ENCODE measurements around the gene GJA5. TPM values are rescaled to one million over a fixed set of nuclear protein-coding genes. Genes with fewer than 3 reads are reported as not detected.
"Not testable (repeated sequence)": the region's sequence is repeated elsewhere in the genome, so short reads cannot be mapped to it uniquely, and the experiment has no call there.

The GJA5 gene
- total and polyA plus RNA-seq, 2 experiments from 2014 or later: 1.9 to 2.3 TPM

DNA sequence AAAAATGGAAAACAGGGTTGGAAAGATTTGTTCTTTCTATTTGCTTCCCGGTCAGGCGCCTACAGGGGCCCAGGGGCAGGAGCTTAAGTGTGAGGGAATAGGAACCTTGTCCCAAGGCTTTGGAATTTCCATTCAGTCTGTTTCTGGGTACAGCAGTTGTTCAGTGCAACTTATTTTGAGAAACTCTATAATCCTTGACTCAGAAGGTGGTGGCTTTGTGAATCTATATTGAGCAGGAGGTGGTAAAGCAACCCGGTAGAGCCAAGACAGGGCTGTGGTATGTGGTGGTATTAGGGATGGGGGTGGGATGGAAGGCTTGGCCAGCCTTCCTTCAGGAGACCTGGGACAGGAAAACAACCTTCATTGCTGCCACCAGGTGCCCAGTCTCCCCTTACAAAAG lies 20.0 kb downstream of the GJA5 start:
- no peaks in the 10 kb centered on the region for H3K9me3 ChIP-seq (ENCODE audit: low read depth)
- no peaks in the 10 kb centered on the region for H3K79me2 ChIP-seq (ENCODE audit: insufficient read depth)
- H3K4me1 ChIP-seq (ENCODE audit: insufficient read depth): no peaks in the 10 kb centered on the region
- no peaks in the 10 kb centered on the region for H3K27me3 ChIP-seq (replicated peaks; ENCODE audit: insufficient read depth)
- 50 to 72% methylated on average over 3 of the region's 3 CpGs for WGBS, 2 experiments (ENCODE audit: low coverage in 1 of 2, low lambda C conversion rate in 2 of 2, missing lambda C conversion rate in 2 of 2)
- no peak overlapping the region for H3K4me2 ChIP-seq (ENCODE audit: unreplicated experiment)
- no peak overlapping the region for H3K4me3 ChIP-seq
- TF ChIP-seq EZH2phosphoT487 (IDR thresholded peaks at IDR 0.05; ENCODE audit: insufficient read depth, low read depth): no peak
- no peak for TF ChIP-seq EZH2 (IDR thresholded peaks at IDR 0.05; ENCODE audit: insufficient read depth, poor library complexity, severe bottlenecking)
- H3K27ac ChIP-seq: no peak overlapping the region
- H3K9ac ChIP-seq: no peak overlapping the region
- H3K36me3 ChIP-seq (ENCODE audit: low read depth): no peaks in the 10 kb centered on the region
- H2AFZ ChIP-seq: no peak overlapping the region
- no peaks in the 10 kb centered on the region for H3K9me2 ChIP-seq (ENCODE audit: insufficient read depth)
- no peaks in the 10 kb centered on the region for H4K20me1 ChIP-seq (ENCODE audit: insufficient read depth)
- H3F3A ChIP-seq (ENCODE audit: insufficient read depth): no peaks in the 10 kb centered on the region
- in situ Hi-C loops (cut with MboI): no loop called here
- no peak for DNase-seq

DNA sequence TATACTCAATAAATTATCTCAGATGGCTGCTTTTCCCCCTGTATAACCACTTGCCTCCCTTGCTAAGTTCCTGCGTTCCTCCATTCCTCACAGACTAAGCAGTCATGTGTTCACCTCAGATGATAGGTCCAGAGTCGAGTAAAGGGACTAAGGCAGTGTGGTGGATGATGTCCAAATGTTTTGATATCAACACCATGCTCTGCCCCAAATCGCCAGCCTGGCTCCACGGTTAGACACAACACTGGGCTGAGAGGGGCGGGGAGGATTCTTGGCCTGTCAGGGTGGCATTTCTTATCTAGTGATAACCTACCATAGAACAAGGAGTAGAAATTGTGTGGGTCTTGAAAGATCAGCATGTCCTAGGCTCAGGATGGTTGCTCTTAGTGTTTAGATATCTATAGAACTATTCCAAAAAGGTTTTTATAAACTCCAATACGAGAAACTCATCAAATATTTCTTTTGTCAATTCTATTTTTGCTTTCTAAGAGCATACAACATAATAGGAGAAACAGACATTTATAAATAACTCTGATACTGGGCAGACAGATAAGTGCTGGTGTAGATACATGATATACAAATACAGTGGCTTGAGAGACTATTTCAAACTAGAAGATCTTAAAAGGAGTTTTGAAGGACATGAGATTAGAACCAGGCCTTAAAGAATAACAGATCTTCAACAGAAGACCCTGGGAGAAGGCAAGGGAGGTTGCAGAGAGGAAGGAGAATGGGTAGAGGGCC lies 21.5 kb downstream of the GJA5 start:
- H3K27me3 ChIP-seq (replicated peaks; ENCODE audit: insufficient read depth): no peaks in the 10 kb centered on the region
- no peaks in the 10 kb centered on the region for H3F3A ChIP-seq (ENCODE audit: insufficient read depth)
- no peak for DNase-seq
- H4K20me1 ChIP-seq (ENCODE audit: insufficient read depth): no peaks in the 10 kb centered on the region
- no peaks in the 10 kb centered on the region for H3K79me2 ChIP-seq (ENCODE audit: insufficient read depth)
- H3K9me3 ChIP-seq (ENCODE audit: low read depth): no peaks in the 10 kb centered on the region
- H3K4me1 ChIP-seq (ENCODE audit: insufficient read depth): no peaks in the 10 kb centered on the region
- no peak overlapping the region for H2AFZ ChIP-seq
- WGBS, 2 experiments (ENCODE audit: low coverage in 1 of 2, low lambda C conversion rate in 2 of 2, missing lambda C conversion rate in 2 of 2): 27 to 32% methylated on average over 6 of the region's 6 CpGs
- no peak overlapping the region for H3K4me2 ChIP-seq (ENCODE audit: unreplicated experiment)
- no peak overlapping the region for H3K27ac ChIP-seq
- in situ Hi-C loops (cut with MboI): no loop called here
- no peaks in the 10 kb centered on the region for H3K9me2 ChIP-seq (ENCODE audit: insufficient read depth)
- no peak for TF ChIP-seq EZH2phosphoT487 (IDR thresholded peaks at IDR 0.05; ENCODE audit: insufficient read depth, low read depth)
- no peak for TF ChIP-seq EZH2 (IDR thresholded peaks at IDR 0.05; ENCODE audit: insufficient read depth, poor library complexity, severe bottlenecking)
- no peaks in the 10 kb centered on the region for H3K36me3 ChIP-seq (ENCODE audit: low read depth)
- H3K9ac ChIP-seq: no peak overlapping the region
- H3K4me3 ChIP-seq: no peak overlapping the region

DNA sequence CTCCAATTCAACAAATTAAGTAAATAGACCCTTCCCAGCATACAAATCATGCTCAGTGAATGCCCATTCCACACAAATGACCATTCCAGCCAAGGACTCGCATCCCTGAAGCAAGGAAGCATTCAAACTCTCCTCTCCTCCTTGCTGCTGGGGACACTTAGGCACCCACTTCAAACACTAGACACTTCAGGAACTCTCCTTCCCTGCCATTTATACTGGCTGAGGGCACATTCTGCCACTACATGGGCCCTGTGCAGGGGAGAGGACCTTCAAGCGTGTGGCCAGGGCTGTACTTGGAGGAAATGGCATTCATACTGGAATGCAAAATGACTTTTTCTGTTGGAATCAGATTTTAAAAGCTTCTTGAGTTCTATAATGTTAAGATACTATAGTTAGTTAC lies 22.3 kb downstream of the GJA5 start:
- no peak overlapping the region for H3K9ac ChIP-seq
- H3K9me2 ChIP-seq (ENCODE audit: insufficient read depth): no peaks in the 10 kb centered on the region
- no peak for DNase-seq
- H2AFZ ChIP-seq: no peak overlapping the region
- no peaks in the 10 kb centered on the region for H3K9me3 ChIP-seq (ENCODE audit: low read depth)
- no peaks in the 10 kb centered on the region for H3K27me3 ChIP-seq (replicated peaks; ENCODE audit: insufficient read depth)
- H3K79me2 ChIP-seq (ENCODE audit: insufficient read depth): no peaks in the 10 kb centered on the region
- TF ChIP-seq EZH2 (IDR thresholded peaks at IDR 0.05; ENCODE audit: insufficient read depth, poor library complexity, severe bottlenecking): no peak
- TF ChIP-seq EZH2phosphoT487 (IDR thresholded peaks at IDR 0.05; ENCODE audit: insufficient read depth, low read depth): no peak
- no peaks in the 10 kb centered on the region for H3K36me3 ChIP-seq (ENCODE audit: low read depth)
- H3K4me2 ChIP-seq (ENCODE audit: unreplicated experiment): no peak overlapping the region
- in situ Hi-C loops (cut with MboI): no loop called here
- H3F3A ChIP-seq (ENCODE audit: insufficient read depth): no peaks in the 10 kb centered on the region
- no peaks in the 10 kb centered on the region for H4K20me1 ChIP-seq (ENCODE audit: insufficient read depth)
- no peak overlapping the region for H3K4me3 ChIP-seq
- no peak overlapping the region for H3K27ac ChIP-seq
- 55 to 71% methylated on average over 2 of the region's 2 CpGs for WGBS, 2 experiments (ENCODE audit: low coverage in 1 of 2, low lambda C conversion rate in 2 of 2, missing lambda C conversion rate in 2 of 2)
- no peaks in the 10 kb centered on the region for H3K4me1 ChIP-seq (ENCODE audit: insufficient read depth)

DNA sequence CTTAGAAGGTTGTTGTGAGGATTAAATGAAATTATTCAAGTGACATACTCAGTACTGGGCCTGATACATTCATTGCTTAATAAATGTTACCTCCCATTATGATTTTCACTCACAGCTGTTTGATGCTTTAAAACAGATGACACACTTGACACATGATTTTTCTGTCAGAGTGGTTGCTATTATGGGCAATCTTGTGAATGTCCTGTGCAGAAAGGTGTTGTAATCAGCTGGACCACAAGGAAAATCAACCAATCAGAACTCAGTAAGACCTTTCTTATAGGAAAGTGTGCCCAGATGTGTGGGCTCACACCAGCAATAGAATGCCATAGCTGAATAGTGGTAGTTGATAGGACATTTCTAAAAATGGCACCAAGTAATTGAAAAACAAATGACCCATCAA lies 23.5 kb downstream of the GJA5 start:
- no peaks in the 10 kb centered on the region for H4K20me1 ChIP-seq (ENCODE audit: insufficient read depth)
- TF ChIP-seq EZH2 (IDR thresholded peaks at IDR 0.05; ENCODE audit: insufficient read depth, poor library complexity, severe bottlenecking) (no peak), EZH2phosphoT487 (IDR thresholded peaks at IDR 0.05; ENCODE audit: insufficient read depth, low read depth) (no peak)
- DNase-seq: no peak
- H3K4me3 ChIP-seq: no peak overlapping the region
- no peak overlapping the region for H3K4me2 ChIP-seq (ENCODE audit: unreplicated experiment)
- no peaks in the 10 kb centered on the region for H3F3A ChIP-seq (ENCODE audit: insufficient read depth)
- no peaks in the 10 kb centered on the region for H3K79me2 ChIP-seq (ENCODE audit: insufficient read depth)
- in situ Hi-C loops (cut with MboI): no loop called here
- H3K9me2 ChIP-seq (ENCODE audit: insufficient read depth): no peaks in the 10 kb centered on the region
- H2AFZ ChIP-seq: no peak overlapping the region
- no peaks in the 10 kb centered on the region for H3K9me3 ChIP-seq (ENCODE audit: low read depth)
- no peaks in the 10 kb centered on the region for H3K27me3 ChIP-seq (replicated peaks; ENCODE audit: insufficient read depth)
- no peak overlapping the region for H3K9ac ChIP-seq
- H3K4me1 ChIP-seq (ENCODE audit: insufficient read depth): no peaks in the 10 kb centered on the region
- no peaks in the 10 kb centered on the region for H3K36me3 ChIP-seq (ENCODE audit: low read depth)
- no peak overlapping the region for H3K27ac ChIP-seq

DNA sequence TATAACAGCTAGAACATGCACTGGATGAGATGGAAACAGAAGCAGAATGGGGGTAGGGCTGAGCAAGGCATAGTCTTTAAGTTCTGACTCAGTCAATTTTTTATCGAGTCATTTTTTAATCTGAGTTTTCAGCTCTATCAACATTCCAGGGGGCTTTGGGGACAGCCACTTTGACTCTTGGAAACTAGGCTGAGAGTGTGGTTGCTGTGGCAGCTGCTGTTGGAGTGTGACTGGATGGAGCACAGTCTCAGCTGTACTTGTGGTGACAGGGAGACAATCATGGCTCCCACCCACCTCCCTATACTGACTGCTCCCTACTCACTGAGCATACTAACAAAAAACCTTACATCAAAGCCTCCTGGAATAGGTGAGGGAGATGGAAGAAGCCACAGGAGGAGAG lies 25.0 kb downstream of the GJA5 start:
- DNase-seq: no peak
- H3K27ac ChIP-seq: no peak overlapping the region
- in situ Hi-C loops (cut with MboI): no loop called here
- H3K9me2 ChIP-seq (ENCODE audit: insufficient read depth): no peaks in the 10 kb centered on the region
- no peaks in the 10 kb centered on the region for H3F3A ChIP-seq (ENCODE audit: insufficient read depth)
- H3K27me3 ChIP-seq (replicated peaks; ENCODE audit: insufficient read depth): no peaks in the 10 kb centered on the region
- H3K9me3 ChIP-seq (ENCODE audit: low read depth): no peaks in the 10 kb centered on the region
- WGBS, 2 experiments (ENCODE audit: low coverage in 1 of 2, low lambda C conversion rate in 2 of 2, missing lambda C conversion rate in 2 of 2): 91 to 100% methylated on average over 1 of the region's 1 CpG
- no peak overlapping the region for H3K4me2 ChIP-seq (ENCODE audit: unreplicated experiment)
- H3K9ac ChIP-seq: no peak overlapping the region
- no peaks in the 10 kb centered on the region for H3K4me1 ChIP-seq (ENCODE audit: insufficient read depth)
- H3K4me3 ChIP-seq: no peak overlapping the region
- TF ChIP-seq EZH2phosphoT487 (IDR thresholded peaks at IDR 0.05; ENCODE audit: insufficient read depth, low read depth): no peak
- TF ChIP-seq EZH2 (IDR thresholded peaks at IDR 0.05; ENCODE audit: insufficient read depth, poor library complexity, severe bottlenecking): no peak
- H3K36me3 ChIP-seq (ENCODE audit: low read depth): no peaks in the 10 kb centered on the region
- no peak overlapping the region for H2AFZ ChIP-seq
- no peaks in the 10 kb centered on the region for H4K20me1 ChIP-seq (ENCODE audit: insufficient read depth)
- H3K79me2 ChIP-seq (ENCODE audit: insufficient read depth): no peaks in the 10 kb centered on the region

DNA sequence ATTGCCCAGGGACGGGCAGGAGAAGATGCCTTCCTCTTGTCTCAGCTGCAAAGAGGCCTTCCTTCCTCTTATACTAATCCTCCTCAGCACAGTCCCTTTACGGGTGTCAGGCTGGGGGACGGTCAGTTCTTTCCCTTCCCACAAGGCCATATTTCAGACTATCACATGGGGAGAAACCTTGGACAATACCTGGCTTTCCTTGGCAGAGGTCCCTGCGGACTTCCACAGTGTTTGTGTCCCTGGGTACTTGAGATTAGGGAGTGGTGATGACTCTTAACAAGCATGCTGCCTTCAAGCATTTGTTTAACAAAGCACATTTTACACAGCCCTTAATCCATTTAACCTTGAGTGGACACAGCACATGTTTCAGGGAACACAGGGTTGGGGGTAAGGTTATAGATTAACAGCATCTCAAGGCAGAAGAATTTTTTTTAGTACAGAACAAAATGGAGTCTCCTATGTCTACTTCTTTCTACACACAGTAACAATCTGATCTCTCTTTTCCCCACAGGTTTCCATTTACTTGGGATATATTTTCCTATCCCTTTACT lies 26.0 kb downstream of the GJA5 start:
- in situ Hi-C loops (cut with MboI); H3K27ac ChIP-seq; H3F3A ChIP-seq (ENCODE audit: insufficient read depth); H3K36me3 ChIP-seq (ENCODE audit: low read depth); H3K9me3 ChIP-seq (ENCODE audit: low read depth); H3K27me3 ChIP-seq (replicated peaks; ENCODE audit: insufficient read depth); H3K9me2 ChIP-seq (ENCODE audit: insufficient read depth); DNase-seq; H3K4me2 ChIP-seq (ENCODE audit: unreplicated experiment); H3K4me3 ChIP-seq; H3K79me2 ChIP-seq (ENCODE audit: insufficient read depth); H3K9ac ChIP-seq; H2AFZ ChIP-seq; H3K4me1 ChIP-seq (ENCODE audit: insufficient read depth); H4K20me1 ChIP-seq (ENCODE audit: insufficient read depth): not testable (repeated sequence)
- WGBS, 2 experiments (ENCODE audit: low coverage in 1 of 2, low lambda C conversion rate in 2 of 2, missing lambda C conversion rate in 2 of 2): 57 to 67% methylated on average over 4 of the region's 4 CpGs

Measured in GM23248 (cell line).